Thoracic aorta (tissue), 2 donors: ENCODE data around the gene KDR. TPM values are rescaled to one million over a fixed set of nuclear protein-coding genes. Genes with fewer than 3 reads are reported as not detected.

Experiments used
- ATAC-seq: fragments of 150-250 bp; one replicate; pipeline ENCODE4 v1.8.0; 2017; ENCODE audit warnings: low read depth; ENCODE audit not compliant: insufficient number of reproducible peaks, low FRiP score
- DNase-seq: peaks from one replicate; pipeline ENCODE4 v3.0.0-alpha.2; 2020; ENCODE audit warnings: low spot score
- H3K27ac ChIP-seq, 2 donors: fragments of 200-600 bp; sonication (generic); 1 replicate in 1 of 2; 2 replicates in 1 of 2; pipeline ENCODE4 v1.5.1; 2016; ENCODE audit warnings: mild to moderate bottlenecking in 2 of 2, moderate library complexity in 2 of 2
- H3K27me3 ChIP-seq: fragments of 200-600 bp; sonication (generic); replicated peaks from 2 replicates; pipeline ENCODE4 v1.6.0; 2016; ENCODE audit warnings: mild to moderate bottlenecking; ENCODE audit not compliant: insufficient read depth
- H3K36me3 ChIP-seq: fragments of 200-600 bp; sonication (generic); one replicate; pipeline ENCODE4 v1.5.1; 2016
- H3K4me1 ChIP-seq, 2 donors: fragments of 200-600 bp; sonication (generic); 1 replicate in 1 of 2; 2 replicates in 1 of 2; pipeline versions ENCODE4 v1.5.1 to v1.6.0; 2016; ENCODE audit warnings: low read depth in 2 of 2, mild to moderate bottlenecking in 1 of 2; ENCODE audit not compliant: control insufficient read depth in 1 of 2
- H3K4me3 ChIP-seq: fragments of 200-600 bp; sonication (generic); 2 replicates; pipeline ENCODE4 v1.5.1; 2016; ENCODE audit warnings: mild to moderate bottlenecking
- H3K9me3 ChIP-seq: fragments of 200-600 bp; sonication (generic); 2 replicates; pipeline ENCODE4 v1.5.1; 2016
- total RNA-seq, 2 donors: library from RNA; depleted of rRNA; stranded (reverse); fragments of >200 nt; gene quantifications; one replicate each; pipeline versions ENCODE4 v1.1.0 to v1.2.3, GENCODE V29; 2016
- TF ChIP-seq, protein P1 (sequence below): fragments of 200-600 bp; sonication (generic); IDR thresholded peaks from one replicate; pipeline ENCODE4 v1.5.1; 2019; ENCODE audit warnings: antibody characterized with exemption

KDR gene
- total RNA-seq, 2 donors from 2014 or later, result 10.0 to 27.1 TPM

GRCh38 chr4:55117511-55117910, 7.9 kb downstream of the KDR start:
- Histone ChIP-seq H3K36me3 (no peaks in the 10 kb centered on the region), H3K9me3 (no peaks in the 10 kb centered on the region), H3K4me1 (no peaks in the 10 kb centered on the region), H3K27ac (no peak overlapping the region), H3K4me3 (no peak overlapping the region), H3K27me3 (no peaks in the 10 kb centered on the region)
- TF ChIP-seq, protein P1, sequence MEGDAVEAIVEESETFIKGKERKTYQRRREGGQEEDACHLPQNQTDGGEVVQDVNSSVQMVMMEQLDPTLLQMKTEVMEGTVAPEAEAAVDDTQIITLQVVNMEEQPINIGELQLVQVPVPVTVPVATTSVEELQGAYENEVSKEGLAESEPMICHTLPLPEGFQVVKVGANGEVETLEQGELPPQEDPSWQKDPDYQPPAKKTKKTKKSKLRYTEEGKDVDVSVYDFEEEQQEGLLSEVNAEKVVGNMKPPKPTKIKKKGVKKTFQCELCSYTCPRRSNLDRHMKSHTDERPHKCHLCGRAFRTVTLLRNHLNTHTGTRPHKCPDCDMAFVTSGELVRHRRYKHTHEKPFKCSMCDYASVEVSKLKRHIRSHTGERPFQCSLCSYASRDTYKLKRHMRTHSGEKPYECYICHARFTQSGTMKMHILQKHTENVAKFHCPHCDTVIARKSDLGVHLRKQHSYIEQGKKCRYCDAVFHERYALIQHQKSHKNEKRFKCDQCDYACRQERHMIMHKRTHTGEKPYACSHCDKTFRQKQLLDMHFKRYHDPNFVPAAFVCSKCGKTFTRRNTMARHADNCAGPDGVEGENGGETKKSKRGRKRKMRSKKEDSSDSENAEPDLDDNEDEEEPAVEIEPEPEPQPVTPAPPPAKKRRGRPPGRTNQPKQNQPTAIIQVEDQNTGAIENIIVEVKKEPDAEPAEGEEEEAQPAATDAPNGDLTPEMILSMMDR, result no peak
- DNase-seq (no peak), ATAC-seq (no peak)

DNA sequence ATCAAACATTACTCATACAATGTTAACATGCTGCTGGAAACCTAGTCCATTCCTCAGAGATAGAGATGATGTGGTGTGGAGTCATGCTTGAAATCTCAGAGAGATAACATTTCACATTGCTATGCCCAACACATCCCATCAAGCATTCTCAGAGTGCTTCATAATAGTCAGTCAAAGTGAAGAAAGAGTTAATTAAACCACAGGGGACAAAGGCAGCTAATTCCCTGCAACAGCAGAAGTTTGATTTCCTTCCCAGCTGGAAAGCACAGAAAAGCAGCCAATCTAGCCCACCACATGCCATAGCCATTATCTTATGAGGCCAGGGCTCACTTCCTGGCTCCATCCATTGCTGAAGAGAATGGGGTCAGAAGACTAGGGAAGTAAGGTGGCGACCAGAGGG, 8.9 kb downstream of the KDR start:
- H3K4me1 ChIP-seq, result no peaks in the 10 kb centered on the region
- TF ChIP-seq, protein P1, result no peak
- no peaks in the 10 kb centered on the region for H3K36me3 ChIP-seq
- H3K27ac ChIP-seq, result no peak overlapping the region
- ATAC-seq, result no peak
- DNase-seq, result no peak
- H3K27me3 ChIP-seq, result no peaks in the 10 kb centered on the region
- no peaks in the 10 kb centered on the region for H3K9me3 ChIP-seq
- H3K4me3 ChIP-seq, result no peak overlapping the region

DNA sequence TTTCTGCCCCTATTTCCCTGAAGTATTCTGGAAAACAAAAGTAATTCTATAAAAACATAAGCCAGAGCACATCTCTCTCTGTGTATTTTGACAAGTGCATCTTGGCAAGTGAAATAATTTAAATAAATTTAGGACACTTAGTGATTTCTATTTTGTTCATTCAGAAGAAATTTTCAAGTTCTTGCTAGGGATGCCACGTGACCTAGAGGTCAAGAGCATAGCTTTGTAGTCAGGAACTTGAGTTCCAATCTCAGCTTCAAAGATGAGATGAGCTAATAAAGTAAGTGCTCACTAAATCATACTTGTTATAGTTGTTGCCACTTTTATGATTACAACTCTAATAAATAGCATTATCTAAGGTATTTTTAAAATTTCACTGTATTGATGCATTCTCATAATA, 13.8 kb downstream of the KDR start:
- ATAC-seq, result no peak
- no peaks in the 10 kb centered on the region for H3K4me1 ChIP-seq
- no peaks in the 10 kb centered on the region for H3K27me3 ChIP-seq
- no peak overlapping the region for H3K27ac ChIP-seq
- no peak overlapping the region for H3K4me3 ChIP-seq
- H3K36me3 ChIP-seq, result no peaks in the 10 kb centered on the region
- TF ChIP-seq, protein P1, result no peak
- H3K9me3 ChIP-seq, result no peaks in the 10 kb centered on the region
- no peak for DNase-seq

GRCh38 chr4:55110131-55110530, 15.3 kb downstream of the KDR start:
- TF ChIP-seq, protein P1, result no peak
- ATAC-seq (no peak), DNase-seq (no peak)
- Histone ChIP-seq H3K27me3 (no peaks in the 10 kb centered on the region), H3K36me3 (no peaks in the 10 kb centered on the region), H3K4me1 (no peaks in the 10 kb centered on the region), H3K9me3 (no peaks in the 10 kb centered on the region), H3K27ac (no peak overlapping the region), H3K4me3 (no peak overlapping the region)

DNA sequence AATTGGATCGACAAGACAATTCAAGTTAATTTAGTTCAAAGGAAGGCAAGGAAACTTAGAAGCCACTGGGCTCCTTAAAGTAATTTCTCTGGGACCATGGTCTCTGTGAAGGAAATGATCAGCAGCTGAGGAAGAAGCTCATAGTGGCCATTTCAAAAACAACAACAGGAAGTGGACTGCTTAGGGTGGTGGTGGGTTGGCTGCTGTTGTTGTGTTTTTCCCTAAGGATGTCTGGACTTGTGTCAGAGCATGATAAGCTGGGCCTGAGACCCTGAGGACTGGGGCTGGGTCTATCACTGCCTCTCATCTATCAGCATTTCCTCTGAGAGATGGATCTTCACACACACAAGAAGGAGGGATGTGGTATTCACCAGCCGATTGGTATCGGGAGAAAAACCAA, 18.3 kb downstream of the KDR start:
- Histone ChIP-seq H3K4me3 (no peak overlapping the region), H3K4me1 (peaks cover 12 to 21% of the 10 kb centered on the region in 2 donors), H3K36me3 (no peaks in the 10 kb centered on the region), H3K27ac (no peak overlapping the region), H3K27me3 (no peaks in the 10 kb centered on the region), H3K9me3 (no peaks in the 10 kb centered on the region)
- TF ChIP-seq, protein P1, result no peak
- no peak for DNase-seq
- ATAC-seq, result no peak
